ENCODE results near the gene KLF6.

DNA sequence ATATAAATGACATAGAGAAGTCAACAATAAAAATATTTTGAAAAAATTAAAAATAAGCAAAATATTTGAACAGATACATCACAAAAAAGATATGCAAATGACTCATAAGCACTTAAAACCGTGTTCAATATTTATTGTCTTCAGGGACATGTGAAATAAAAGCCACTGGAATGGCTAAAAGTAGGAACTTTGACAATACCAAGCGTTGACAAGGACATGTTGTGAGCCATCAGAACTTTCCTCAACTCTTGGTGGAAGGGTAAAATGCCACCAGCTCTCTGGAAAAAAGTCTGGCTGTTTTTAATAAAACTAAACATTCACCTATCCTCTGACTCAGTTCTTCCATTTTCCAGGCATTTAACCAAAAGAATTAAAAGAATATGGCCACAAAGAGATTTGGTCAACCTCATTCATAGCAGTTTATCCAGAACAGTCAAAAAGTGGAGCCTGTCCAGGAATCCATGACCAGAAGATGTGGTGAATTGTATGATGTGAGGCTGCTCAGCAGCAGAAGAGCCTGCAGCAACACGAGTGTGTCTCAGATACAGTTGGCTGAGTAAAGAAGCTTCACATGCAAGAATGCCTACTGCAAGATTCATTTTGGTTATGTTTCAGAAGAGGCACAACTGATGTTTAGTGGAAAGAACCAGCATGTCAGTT lies 7.1 kb upstream of the KLF6 start:
- TF ChIP-seq, protein P1, sequence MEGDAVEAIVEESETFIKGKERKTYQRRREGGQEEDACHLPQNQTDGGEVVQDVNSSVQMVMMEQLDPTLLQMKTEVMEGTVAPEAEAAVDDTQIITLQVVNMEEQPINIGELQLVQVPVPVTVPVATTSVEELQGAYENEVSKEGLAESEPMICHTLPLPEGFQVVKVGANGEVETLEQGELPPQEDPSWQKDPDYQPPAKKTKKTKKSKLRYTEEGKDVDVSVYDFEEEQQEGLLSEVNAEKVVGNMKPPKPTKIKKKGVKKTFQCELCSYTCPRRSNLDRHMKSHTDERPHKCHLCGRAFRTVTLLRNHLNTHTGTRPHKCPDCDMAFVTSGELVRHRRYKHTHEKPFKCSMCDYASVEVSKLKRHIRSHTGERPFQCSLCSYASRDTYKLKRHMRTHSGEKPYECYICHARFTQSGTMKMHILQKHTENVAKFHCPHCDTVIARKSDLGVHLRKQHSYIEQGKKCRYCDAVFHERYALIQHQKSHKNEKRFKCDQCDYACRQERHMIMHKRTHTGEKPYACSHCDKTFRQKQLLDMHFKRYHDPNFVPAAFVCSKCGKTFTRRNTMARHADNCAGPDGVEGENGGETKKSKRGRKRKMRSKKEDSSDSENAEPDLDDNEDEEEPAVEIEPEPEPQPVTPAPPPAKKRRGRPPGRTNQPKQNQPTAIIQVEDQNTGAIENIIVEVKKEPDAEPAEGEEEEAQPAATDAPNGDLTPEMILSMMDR (tag by site-specific recombination; IDR thresholded peaks at IDR 0.05), result no peak
- TF ChIP-seq, protein P2, sequence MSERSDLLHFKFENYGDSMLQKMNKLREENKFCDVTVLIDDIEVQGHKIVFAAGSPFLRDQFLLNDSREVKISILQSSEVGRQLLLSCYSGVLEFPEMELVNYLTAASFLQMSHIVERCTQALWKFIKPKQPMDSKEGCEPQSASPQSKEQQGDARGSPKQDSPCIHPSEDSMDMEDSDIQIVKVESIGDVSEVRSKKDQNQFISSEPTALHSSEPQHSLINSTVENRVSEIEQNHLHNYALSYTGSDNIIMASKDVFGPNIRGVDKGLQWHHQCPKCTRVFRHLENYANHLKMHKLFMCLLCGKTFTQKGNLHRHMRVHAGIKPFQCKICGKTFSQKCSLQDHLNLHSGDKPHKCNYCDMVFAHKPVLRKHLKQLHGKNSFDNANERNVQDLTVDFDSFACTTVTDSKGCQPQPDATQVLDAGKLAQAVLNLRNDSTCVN (tag by site-specific recombination; optimal IDR thresholded peaks at IDR 0.05), result no peak
- no peak for TF ChIP-seq ZNF561 (tag by site-specific recombination; IDR thresholded peaks at IDR 0.05; ENCODE audit: borderline replicate concordance)
- TF ChIP-seq ZNF324 (tag by site-specific recombination; IDR thresholded peaks at IDR 0.05), result no peak
- TF ChIP-seq ZNF37A (tag by site-specific recombination; IDR thresholded peaks at IDR 0.05), result no peak
- TF ChIP-seq ZFP3 (tag by site-specific recombination; IDR thresholded peaks at IDR 0.05; ENCODE audit: low read depth), result no peak
- TF ChIP-seq, protein P3, sequence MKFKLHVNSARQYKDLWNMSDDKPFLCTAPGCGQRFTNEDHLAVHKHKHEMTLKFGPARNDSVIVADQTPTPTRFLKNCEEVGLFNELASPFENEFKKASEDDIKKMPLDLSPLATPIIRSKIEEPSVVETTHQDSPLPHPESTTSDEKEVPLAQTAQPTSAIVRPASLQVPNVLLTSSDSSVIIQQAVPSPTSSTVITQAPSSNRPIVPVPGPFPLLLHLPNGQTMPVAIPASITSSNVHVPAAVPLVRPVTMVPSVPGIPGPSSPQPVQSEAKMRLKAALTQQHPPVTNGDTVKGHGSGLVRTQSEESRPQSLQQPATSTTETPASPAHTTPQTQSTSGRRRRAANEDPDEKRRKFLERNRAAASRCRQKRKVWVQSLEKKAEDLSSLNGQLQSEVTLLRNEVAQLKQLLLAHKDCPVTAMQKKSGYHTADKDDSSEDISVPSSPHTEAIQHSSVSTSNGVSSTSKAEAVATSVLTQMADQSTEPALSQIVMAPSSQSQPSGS (tag by site-specific recombination; IDR thresholded peaks at IDR 0.05; ENCODE audit: low read depth), result no peak
- TF ChIP-seq TCF7L2 (IDR thresholded peaks at IDR 0.05; ENCODE audit: borderline replicate concordance, low read depth, low read length), result no peak
- TF ChIP-seq ZBTB1 (tag by site-specific recombination; IDR thresholded peaks at IDR 0.05), result no peak
